Panc1 (cell line): ENCODE data around the gene C1QTNF1. TPM values are rescaled to one million over a fixed set of nuclear protein-coding genes. Genes with fewer than 3 reads are reported as not detected.

Experiments
- ATAC-seq: fragments of 200-7000 bp; cut with Tn5 transposase; 2 replicates; pipeline ENCODE4 v1.9.1; 2020; ENCODE audit warnings: mild to moderate bottlenecking, moderate library complexity
- BruUV-seq: library from RNA; stranded (reverse); fragments of 400-500 nt; replicated peaks from 2 replicates; lab custom pipeline; 2021; lab: Mats Ljungman, UMichigan
- CTCF ChIA-PET: fragments of 300-600 bp; sonication (Branson Sonifier 250); formaldehyde crosslinking; loops from one replicate; lab custom pipeline; 2022; ENCODE audit warnings: antibody characterized with exemption; lab: Charles Lee
- POLR2A ChIA-PET: fragments of 300-600 bp; sonication (Branson Sonifier 250); formaldehyde crosslinking; loops from one replicate; lab custom pipeline; 2022; ENCODE audit warnings: antibody characterized with exemption; lab: Charles Lee
- DNase-seq: peaks from one replicate; pipeline ENCODE4 v3.0.0-alpha.2; 2010; ENCODE audit warnings: low read depth, low spot score
- H3K27ac ChIP-seq: 2 replicates; pipeline ENCODE4 v1.5.1; 2011; ENCODE audit warnings: mild to moderate bottlenecking, low read length, inconsistent platforms
- H3K27me3 ChIP-seq: fragments of 200-500 bp; sonication (Bioruptor generic); 2 replicates; pipeline ENCODE4 v1.6.0; 2014; ENCODE audit warnings: low read length, inconsistent platforms; ENCODE audit not compliant: control insufficient read depth, insufficient read depth
- H3K36me3 ChIP-seq: fragments of 200-500 bp; sonication (Bioruptor generic); 2 replicates; pipeline ENCODE4 v1.5.1; 2014; ENCODE audit warnings: inconsistent platforms, mild to moderate bottlenecking, low read length, moderate library complexity; ENCODE audit not compliant: control insufficient read depth, insufficient read depth
- H3K4me1 ChIP-seq: 2 replicates; pipeline ENCODE4 v1.5.1; 2011; ENCODE audit warnings: inconsistent platforms, mild to moderate bottlenecking, low read length, moderate library complexity; ENCODE audit not compliant: control insufficient read depth, insufficient read depth
- H3K4me3 ChIP-seq, 2 experiments: 2 replicates each; pipeline ENCODE4 v1.5.1; 2011 to 2012; ENCODE audit warnings: low read depth in 2 of 2, low read length in 2 of 2, mild to moderate bottlenecking in 2 of 2, inconsistent platforms in 1 of 2, moderate library complexity in 1 of 2
- H3K9me3 ChIP-seq: fragments of 200-500 bp; sonication (Bioruptor generic); 2 replicates; pipeline ENCODE4 v1.5.1; 2014; ENCODE audit warnings: low read depth, mild to moderate bottlenecking, inconsistent platforms, low read length, moderate library complexity; ENCODE audit not compliant: control insufficient read depth, insufficient read depth
- CTCF ChIP-seq: fragments of 450-650 bp; IDR thresholded peaks from 2 replicates; pipeline ENCODE4 v1.5.1; 2017; ENCODE audit warnings: mild to moderate bottlenecking
- POLR2AphosphoS5 ChIP-seq: IDR thresholded peaks from 2 replicates; pipeline ENCODE4 v1.6.1; 2012; ENCODE audit warnings: mild to moderate bottlenecking, low read depth, low read length, moderate library complexity
- REST ChIP-seq, 2 experiments: IDR thresholded peaks; 2 replicates each; pipeline ENCODE4 v1.6.1; 2011 to 2012; ENCODE audit warnings: low read depth in 2 of 2, control low read depth in 1 of 2, low read length in 1 of 2, mild to moderate bottlenecking in 1 of 2, moderate library complexity in 1 of 2; ENCODE audit not compliant: insufficient read depth in 1 of 2
- SIN3A ChIP-seq: IDR thresholded peaks from 2 replicates; pipeline ENCODE4 v1.6.1; 2012; ENCODE audit warnings: low read depth, mild to moderate bottlenecking, low read length, moderate library complexity, borderline replicate concordance; ENCODE audit not compliant: insufficient read depth
- TCF7L2 ChIP-seq: IDR thresholded peaks from 2 replicates; pipeline ENCODE4 v1.6.1; 2011; ENCODE audit warnings: mild to moderate bottlenecking, low read depth, low read length, inconsistent platforms
- in situ Hi-C: cut with HindIII; loops from 2 replicates; pipeline ENCODE4 v1.10.0; 2016; ENCODE audit warnings: low sequenced_read_pairs, low pct_unique_long_range_greater_than_20kb
- intact Hi-C: fragments of 100-400 bp; cut with micrococcal nuclease; formaldehyde crosslinking; loops from one replicate; pipeline ENCODE4 v1.10.0; 2022; ENCODE audit not compliant: unreplicated experiment
- total RNA-seq: library from RNA; stranded (reverse); gene quantifications from one replicate; pipeline ENCODE4 v1.2.1, GENCODE V29; 2021; ENCODE audit not compliant: unreplicated experiment

Gene C1QTNF1
- total RNA-seq, 1 experiment from 2014 or later, result 1.5 TPM

- Histone ChIP-seq H3K4me1 (no peaks in the 10 kb centered on the region), H3K9me3 (no peaks in the 10 kb centered on the region), H3K4me3 (no peak overlapping the region), H3K27me3 (no peaks in the 10 kb centered on the region), H3K36me3 (no peaks in the 10 kb centered on the region), H3K27ac (no peak overlapping the region)
- DNase-seq (no peak), ATAC-seq (no peak)
- intact Hi-C loops (no loop called here), in situ Hi-C loops (no loop called here)
- TF ChIP-seq POLR2AphosphoS5 (no peak), CTCF (no peak), SIN3A (no peak), REST (IDR thresholded peaks at IDR 0.05; ENCODE audit: insufficient read depth in 1 of 2, low read depth in 2 of 2, low read length in 1 of 2) (no peak), TCF7L2 (no peak)
- no TSS peak for BruUV-seq
- ChIA-PET CTCF (interaction anchor here (0.6 kb wide), 1 partner anchor 46 kb away, joined by 3 read pairs; no protein-coding TSS in a partner anchor), POLR2A (interaction anchor here (0.7 kb wide), 1 partner anchor 12 kb away, joined by 3 read pairs; the partner anchor contains the start of gene ENGASE)
These were observed 38.7 kb downstream of the C1QTNF1 start for GRCh38 chr17:79062691-79063090.

GRCh38 chr17:79064026-79064425 lies 40.1 kb downstream of the C1QTNF1 start:
- intact Hi-C loops, result no loop called here
- Histone ChIP-seq H3K9me3 (no peaks in the 10 kb centered on the region), H3K27me3 (no peaks in the 10 kb centered on the region), H3K36me3 (no peaks in the 10 kb centered on the region), H3K4me3 (no peak overlapping the region), H3K27ac (no peak overlapping the region), H3K4me1 (no peaks in the 10 kb centered on the region)
- TF ChIP-seq CTCF (no peak), SIN3A (no peak), POLR2AphosphoS5 (no peak), TCF7L2 (no peak), REST (IDR thresholded peaks at IDR 0.05; ENCODE audit: insufficient read depth in 1 of 2, low read depth in 2 of 2, low read length in 1 of 2) (no peak)
- in situ Hi-C loops, result no loop called here
- no peak for DNase-seq
- ATAC-seq, result no peak
- BruUV-seq, result no TSS peak
- ChIA-PET POLR2A (no interaction called here), CTCF (no interaction called here)
